Activated B cell treated with CpG ODN at 0.5 μM for 24 hours (primary cell): ENCODE measurements around the gene DUSP18. TPM values are rescaled to one million over a fixed set of nuclear protein-coding genes. Genes with fewer than 3 reads are reported as not detected.
A peak's percentile ranks its signal among the peaks of the same experiment; 100 is the strongest.

Experiments
- ATAC-seq: fragments of 200-7000 bp; cut with Tn5 transposase; one replicate; pipeline ENCODE4 v1.10.0; 2021; ENCODE audit warnings: low read depth, mild to moderate bottlenecking, moderate library complexity
- CTCF ChIA-PET: fragments of 350-600 bp; sonication (Branson Sonifier 250); formaldehyde crosslinking; loops from one replicate; lab custom pipeline; 2021; ENCODE audit warnings: antibody characterized with exemption; lab: Charles Lee
- POLR2A ChIA-PET: fragments of 350-600 bp; sonication (Branson Sonifier 250); formaldehyde crosslinking; loops from one replicate; lab custom pipeline; 2021; ENCODE audit warnings: antibody characterized with exemption; lab: Charles Lee
- DNase-seq: peaks from one replicate; pipeline ENCODE4 v3.0.0; 2022
- H3K27ac Mint-ChIP-seq: one replicate; pipeline ENCODE4 v1.8.0; 2020; ENCODE audit warnings: mixed read lengths
- H3K27me3 Mint-ChIP-seq: one replicate; pipeline ENCODE4 v1.8.0; 2021; ENCODE audit warnings: mixed read lengths
- H3K36me3 Mint-ChIP-seq: one replicate; pipeline ENCODE4 v1.8.0; 2021; ENCODE audit warnings: low read depth, mixed read lengths
- H3K4me1 Mint-ChIP-seq: one replicate; pipeline ENCODE4 v1.8.0; 2021; ENCODE audit warnings: mixed read lengths
- H3K4me3 Mint-ChIP-seq: one replicate; pipeline ENCODE4 v1.8.0; 2020; ENCODE audit warnings: mild to moderate bottlenecking, mixed read lengths
- H3K9me3 Mint-ChIP-seq: one replicate; pipeline ENCODE4 v1.8.0; 2020; ENCODE audit warnings: mixed read lengths
- intact Hi-C: fragments of 100-400 bp; cut with micrococcal nuclease; formaldehyde crosslinking; loops from one replicate; pipeline ENCODE4 v1.15.1; 2024
- total RNA-seq: library from RNA; stranded (reverse); gene quantifications from 2 replicates; pipeline ENCODE4 v1.2.3, GENCODE V29; 2022
- TF ChIP-seq, protein P1 (sequence below): fragments of 200-600 bp; IDR thresholded peaks from one replicate; pipeline ENCODE4 v1.8.0; 2022; ENCODE audit warnings: antibody characterized with exemption, mild to moderate bottlenecking

The DUSP18 gene
- total RNA-seq, 1 donor from 2014 or later, result 13.5 TPM

DNA sequence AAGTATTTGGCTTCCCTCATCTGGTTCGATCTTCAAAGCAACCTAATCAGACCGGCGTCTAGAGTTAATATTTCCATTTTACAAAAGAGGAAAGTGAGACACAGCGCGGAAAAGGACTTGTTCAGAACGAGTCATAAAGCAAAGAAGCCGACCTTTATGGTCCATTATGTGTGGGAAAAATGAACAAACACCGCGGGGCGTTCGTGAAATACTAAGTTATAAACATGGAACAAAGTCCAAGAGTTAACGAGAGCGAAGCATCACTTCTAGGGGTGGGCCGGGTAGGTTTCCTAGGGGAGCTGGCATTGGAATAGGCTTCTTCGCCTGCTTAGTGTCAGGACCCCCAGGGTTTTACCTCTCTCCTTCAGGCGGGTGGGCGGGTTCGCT, 575 bp downstream of the DUSP18 start:
- peak overlapping the region; percentile 97 for H3K4me3 Mint-ChIP-seq
- H3K36me3 Mint-ChIP-seq, result peaks cover 29% of the 10 kb centered on the region
- peaks cover 18% of the 10 kb centered on the region for H3K4me1 Mint-ChIP-seq
- peak overlapping the region; percentile 86 for H3K27ac Mint-ChIP-seq
- TF ChIP-seq, protein P1, sequence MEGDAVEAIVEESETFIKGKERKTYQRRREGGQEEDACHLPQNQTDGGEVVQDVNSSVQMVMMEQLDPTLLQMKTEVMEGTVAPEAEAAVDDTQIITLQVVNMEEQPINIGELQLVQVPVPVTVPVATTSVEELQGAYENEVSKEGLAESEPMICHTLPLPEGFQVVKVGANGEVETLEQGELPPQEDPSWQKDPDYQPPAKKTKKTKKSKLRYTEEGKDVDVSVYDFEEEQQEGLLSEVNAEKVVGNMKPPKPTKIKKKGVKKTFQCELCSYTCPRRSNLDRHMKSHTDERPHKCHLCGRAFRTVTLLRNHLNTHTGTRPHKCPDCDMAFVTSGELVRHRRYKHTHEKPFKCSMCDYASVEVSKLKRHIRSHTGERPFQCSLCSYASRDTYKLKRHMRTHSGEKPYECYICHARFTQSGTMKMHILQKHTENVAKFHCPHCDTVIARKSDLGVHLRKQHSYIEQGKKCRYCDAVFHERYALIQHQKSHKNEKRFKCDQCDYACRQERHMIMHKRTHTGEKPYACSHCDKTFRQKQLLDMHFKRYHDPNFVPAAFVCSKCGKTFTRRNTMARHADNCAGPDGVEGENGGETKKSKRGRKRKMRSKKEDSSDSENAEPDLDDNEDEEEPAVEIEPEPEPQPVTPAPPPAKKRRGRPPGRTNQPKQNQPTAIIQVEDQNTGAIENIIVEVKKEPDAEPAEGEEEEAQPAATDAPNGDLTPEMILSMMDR, result no peak
- ChIA-PET CTCF (no interaction called here), POLR2A (interaction anchor here (0.6 to 2.0 kb wide), 2 partner anchors 32 to 986 kb away, joined by 3 to 9 read pairs; no protein-coding TSS in a partner anchor)
- no peaks in the 10 kb centered on the region for H3K27me3 Mint-ChIP-seq
- intact Hi-C loops, result loop anchor here (1.0 to 10.0 kb wide), 5 partner anchors 18 to 418 kb away; partner anchors contain the start of genes PES1, SLC35E4, SMTN and TUG1
- DNase-seq, result no peak
- H3K9me3 Mint-ChIP-seq, result no peaks in the 10 kb centered on the region
- ATAC-seq, result peak; percentile 2

DNA sequence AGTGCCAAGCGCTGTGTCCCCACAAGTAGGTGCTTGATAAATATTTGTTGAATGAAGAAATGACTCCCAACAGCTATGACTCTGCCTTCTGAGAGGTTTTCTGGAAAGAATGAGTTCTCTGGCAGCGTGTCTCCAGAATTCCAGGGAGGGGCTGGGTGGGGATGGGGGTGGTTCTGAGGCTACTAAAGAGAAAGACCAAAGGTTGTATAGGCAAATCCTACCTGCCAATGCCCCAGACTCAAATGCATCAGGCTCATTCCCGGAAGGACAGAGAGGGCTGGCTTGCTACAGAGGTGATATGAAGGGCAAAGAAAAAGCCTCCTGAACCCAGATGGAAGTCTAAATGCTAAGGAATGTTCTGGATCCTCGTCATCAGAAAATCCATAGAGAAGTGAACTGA, 1.9 kb downstream of the DUSP18 start:
- Mint-ChIP-seq H3K27me3 (no peaks in the 10 kb centered on the region), H3K9me3 (no peaks in the 10 kb centered on the region), H3K4me1 (peaks cover 18% of the 10 kb centered on the region), H3K4me3 (no peak overlapping the region), H3K27ac (no peak overlapping the region), H3K36me3 (peaks cover 35% of the 10 kb centered on the region)
- CTCF ChIA-PET, result no interaction called here
- POLR2A ChIA-PET, result no interaction called here
- DNase-seq, result no peak
- TF ChIP-seq, protein P1, result no peak
- intact Hi-C loops, result loop anchor here (10.0 kb wide), 1 partner anchor 419 kb away; the partner anchor contains the start of gene SMTN
- ATAC-seq, result no peak

DNA sequence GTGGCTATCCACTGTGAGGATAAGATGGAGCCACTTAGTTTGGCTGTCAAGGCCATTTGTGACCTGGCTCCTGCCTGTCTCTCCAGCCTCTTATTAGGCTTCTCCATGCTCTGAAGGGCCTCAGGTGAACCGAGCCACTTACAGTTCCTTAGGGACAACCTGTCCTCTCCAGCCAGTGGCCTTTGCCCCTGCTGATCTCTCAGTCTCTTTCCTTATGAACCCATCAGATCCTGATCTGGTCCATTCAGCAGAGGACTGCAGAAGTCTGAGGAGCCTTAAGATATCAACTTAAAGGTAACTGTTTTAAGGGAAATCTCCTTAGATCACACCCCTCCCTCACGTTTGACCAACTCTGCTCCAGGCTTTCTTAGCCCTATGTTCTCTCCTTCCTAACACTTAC, 2.4 kb downstream of the DUSP18 start:
- CTCF ChIA-PET, result no interaction called here
- TF ChIP-seq, protein P1, result no peak
- Mint-ChIP-seq H3K4me1 (peaks cover 18% of the 10 kb centered on the region), H3K9me3 (no peaks in the 10 kb centered on the region), H3K27me3 (no peaks in the 10 kb centered on the region), H3K27ac (no peak overlapping the region), H3K4me3 (no peak overlapping the region), H3K36me3 (peaks cover 38% of the 10 kb centered on the region)
- ATAC-seq (no peak), DNase-seq (no peak)
- POLR2A ChIA-PET, result no interaction called here
- intact Hi-C loops, result loop anchor here (10.0 kb wide), 1 partner anchor 420 kb away; the partner anchor contains the start of gene SMTN

- Mint-ChIP-seq H3K27ac (no peak overlapping the region), H3K36me3 (peaks cover 43% of the 10 kb centered on the region), H3K9me3 (no peaks in the 10 kb centered on the region), H3K27me3 (no peaks in the 10 kb centered on the region), H3K4me3 (no peak overlapping the region), H3K4me1 (peaks cover 18% of the 10 kb centered on the region)
- ATAC-seq (no peak), DNase-seq (no peak)
- TF ChIP-seq, protein P1, result no peak
- ChIA-PET POLR2A (no interaction called here), CTCF (no interaction called here)
- intact Hi-C loops, result loop anchor here (10.0 kb wide), 1 partner anchor 420 kb away; the partner anchor contains the start of gene SMTN
These were observed 2.9 kb downstream of the DUSP18 start for GRCh38 chr22:30664798-30665197.

GRCh38 chr22:30662040-30662439, 5.6 kb downstream of the DUSP18 start:
- Mint-ChIP-seq H3K4me1 (peaks cover 12% of the 10 kb centered on the region), H3K4me3 (no peak overlapping the region), H3K27me3 (no peaks in the 10 kb centered on the region), H3K36me3 (peaks cover 52% of the 10 kb centered on the region), H3K27ac (no peak overlapping the region), H3K9me3 (no peaks in the 10 kb centered on the region)
- ATAC-seq (no peak), DNase-seq (no peak)
- POLR2A ChIA-PET, result interaction anchor here (1.1 kb wide), 1 partner anchor 12 kb away, joined by 8 read pairs; no protein-coding TSS in a partner anchor
- CTCF ChIA-PET, result no interaction called here
- intact Hi-C loops, result loop anchor here (10.0 kb wide), 1 partner anchor 423 kb away; the partner anchor contains the start of gene SMTN
- TF ChIP-seq, protein P1, result no peak
